HEK293T (cell line): ENCODE measurements around the gene ZNF184.
A peak's percentile ranks its signal among the peaks of the same experiment; 100 is the strongest.

Experiments used
- CTCF ChIA-PET: fragments of 350-600 bp; formaldehyde crosslinking; extraction: SDS; loops from one replicate; lab custom pipeline; 2021; ENCODE audit warnings: antibody characterized with exemption, inconsistent platforms; lab: Yijun Ruan, JAX
- POLR2A ChIA-PET: fragments of 350-600 bp; formaldehyde crosslinking; extraction: SDS; loops from one replicate; lab custom pipeline; 2020; ENCODE audit warnings: antibody characterized with exemption, inconsistent platforms; lab: Yijun Ruan, JAX
- DNase-seq: peaks from one replicate; pipeline ENCODE4 v3.0.0; 2012; ENCODE audit warnings: mixed read lengths; ENCODE audit errors: extremely low spot score
- ARNT ChIP-seq: fragments of 450-650 bp; IDR thresholded peaks from 2 replicates; pipeline ENCODE4 v1.6.1; 2017; ENCODE audit warnings: mild to moderate bottlenecking
- BHLHE40 ChIP-seq: fragments of 450-650 bp; IDR thresholded peaks from 2 replicates; pipeline ENCODE4 v1.6.1; 2016; ENCODE audit warnings: mild to moderate bottlenecking, moderate library complexity, borderline replicate concordance
- CTBP1 ChIP-seq: fragments of 450-650 bp; IDR thresholded peaks from 2 replicates; pipeline ENCODE4 v1.6.1; 2016; ENCODE audit warnings: borderline replicate concordance
- ELF4 ChIP-seq: fragments of 450-650 bp; IDR thresholded peaks from 2 replicates; pipeline ENCODE4 v1.6.1; 2017; ENCODE audit warnings: antibody characterized with exemption
- FOXA1 ChIP-seq: fragments of 450-650 bp; IDR thresholded peaks from 2 replicates; pipeline ENCODE4 v1.6.1; 2016; ENCODE audit warnings: mild to moderate bottlenecking
- FOXK2 ChIP-seq: fragments of 450-650 bp; IDR thresholded peaks from 2 replicates; pipeline ENCODE4 v1.6.1; 2016; ENCODE audit warnings: mild to moderate bottlenecking
- FOXM1 ChIP-seq: fragments of 450-650 bp; IDR thresholded peaks from 2 replicates; pipeline ENCODE4 v1.6.1; 2017; ENCODE audit warnings: mild to moderate bottlenecking, borderline replicate concordance
- HDGF ChIP-seq: fragments of 450-650 bp; IDR thresholded peaks from 2 replicates; pipeline ENCODE4 v1.6.1; 2017; ENCODE audit warnings: antibody characterized with exemption, borderline replicate concordance
- L3MBTL2 ChIP-seq: fragments of 450-650 bp; conservative IDR thresholded peaks from 2 replicates; pipeline ENCODE4 v1.6.1; 2016; ENCODE audit warnings: mild to moderate bottlenecking
- LEF1 ChIP-seq: fragments of 450-650 bp; IDR thresholded peaks from 2 replicates; pipeline ENCODE4 v1.6.1; 2017; ENCODE audit warnings: mild to moderate bottlenecking, borderline replicate concordance
- NFRKB ChIP-seq: fragments of 450-650 bp; IDR thresholded peaks from 2 replicates; pipeline ENCODE4 v1.6.1; 2016; ENCODE audit warnings: mild to moderate bottlenecking, moderate library complexity
- PKNOX1 ChIP-seq: fragments of 450-650 bp; IDR thresholded peaks from 2 replicates; pipeline ENCODE4 v1.6.1; 2016
- SP1 ChIP-seq: fragments of 450-650 bp; IDR thresholded peaks from 2 replicates; pipeline ENCODE4 v1.6.1; 2017
- SUZ12 ChIP-seq: fragments of 450-650 bp; IDR thresholded peaks from 2 replicates; pipeline ENCODE4 v1.6.1; 2016; ENCODE audit warnings: mild to moderate bottlenecking
- TARDBP ChIP-seq: fragments of 450-650 bp; IDR thresholded peaks from 2 replicates; pipeline ENCODE4 v1.6.1; 2016
- ZNF384 ChIP-seq: fragments of 450-650 bp; IDR thresholded peaks from 2 replicates; pipeline ENCODE4 v1.6.1; 2016

The ZNF184 gene

GRCh38 chr6:27502508-27503435 is 29.9 kb upstream of the ZNF184 start:
- TF ChIP-seq PKNOX1 (peak; percentile 14; the same call in 1 of the 2 replicates), ELF4 (no peak), HDGF (no peak), CTBP1 (peak; percentile 75), ZNF384 (peak; percentile 94)
- ChIA-PET CTCF (interaction anchor here (0.8 kb wide), 1 partner anchor 16 kb away, joined by 3 read pairs; no protein-coding TSS in a partner anchor), POLR2A (interaction anchor here (0.7 to 1.4 kb wide), 4 partner anchors 16 to 250 kb away, joined by 3 to 6 read pairs (median 4); partner anchors contain the start of gene ZNF184)
- DNase-seq, result peak; percentile 57

GRCh38 chr6:27501187-27501586 is 28.3 kb upstream of the ZNF184 start:
- DNase-seq, result no peak
- CTCF ChIA-PET, result no interaction called here
- no peak for TF ChIP-seq BHLHE40
- TF ChIP-seq ARNT, result no peak
- no peak for TF ChIP-seq CTBP1
- no peak for TF ChIP-seq L3MBTL2
- TF ChIP-seq LEF1, result no peak
- no peak for TF ChIP-seq HDGF
- no peak for TF ChIP-seq ELF4
- no peak for TF ChIP-seq FOXM1
- TF ChIP-seq SUZ12, result no peak
- TF ChIP-seq SP1, result no peak
- TF ChIP-seq TARDBP, result no peak
- TF ChIP-seq ZNF384, result no peak
- no peak for TF ChIP-seq NFRKB
- POLR2A ChIA-PET, result no interaction called here

GRCh38 chr6:27500177-27500576 is 27.3 kb upstream of the ZNF184 start:
- CTCF ChIA-PET, result no interaction called here
- no peak for DNase-seq
- TF ChIP-seq ZNF384 (no peak), SP1 (no peak), ELF4 (no peak), HDGF (no peak), NFRKB (no peak), PKNOX1 (no peak), SUZ12 (no peak), FOXK2 (no peak), FOXA1 (no peak), FOXM1 (no peak), L3MBTL2 (no peak), LEF1 (no peak), ARNT (no peak), TARDBP (no peak), CTBP1 (no peak), BHLHE40 (no peak)
- POLR2A ChIA-PET, result interaction anchor here (1.0 to 1.2 kb wide), 3 partner anchors 19 to 393 kb away, joined by 3 read pairs; a partner anchor contains a TSS

GRCh38 chr6:27495386-27496135 is 22.7 kb upstream of the ZNF184 start:
- ChIA-PET POLR2A (interaction anchor here (1.5 to 2.3 kb wide), 3 partner anchors 16 to 161 kb away, joined by 6 to 8 read pairs (median 7); partner anchors contain the start of gene ZNF184), CTCF (interaction anchor here (0.7 kb wide), 1 partner anchor 123 kb away, joined by 3 read pairs; no protein-coding TSS in a partner anchor)
- peak; percentile 51 for DNase-seq
- TF ChIP-seq CTBP1 (peak; percentile 77), PKNOX1 (peak; percentile 94), ZNF384 (peak; percentile 82), L3MBTL2 (peak; percentile 39; the same call in 1 of the 2 replicates), FOXA1 (no peak), SUZ12 (no peak), TARDBP (peak; percentile 85), ARNT (0 out of 2 replicates have a peak, but pooled peaks have one; percentile 18)

- ChIA-PET CTCF (no interaction called here), POLR2A (interaction anchor here (1.5 to 2.3 kb wide), 3 partner anchors 15 to 160 kb away, joined by 6 to 8 read pairs (median 7); partner anchors contain the start of gene ZNF184)
- no peak for TF ChIP-seq CTBP1
- TF ChIP-seq ARNT, result no peak
- no peak for TF ChIP-seq ZNF384
- no peak for TF ChIP-seq TARDBP
- TF ChIP-seq NFRKB, result no peak
- no peak for TF ChIP-seq FOXA1
- no peak for TF ChIP-seq LEF1
- TF ChIP-seq FOXM1, result no peak
- no peak for TF ChIP-seq BHLHE40
- no peak for TF ChIP-seq SP1
- no peak for TF ChIP-seq PKNOX1
- no peak for TF ChIP-seq FOXK2
- no peak for TF ChIP-seq HDGF
- no peak for TF ChIP-seq SUZ12
- DNase-seq, result no peak
Measured at GRCh38 chr6:27494987-27495385, 22.1 kb upstream of the ZNF184 start.
